HG03025 (cell line): Measurements from ENCODE around the gene IGF2BP1.

ENCODE experiments used
- ATAC-seq: cut with Tn5 transposase; IDR thresholded peaks from one replicate; pipeline ENCODE4 v1.9.1; 2021; ENCODE audit warnings: mild to moderate bottlenecking, moderate library complexity; ENCODE audit not compliant: unreplicated experiment, low FRiP score

Gene IGF2BP1

DNA sequence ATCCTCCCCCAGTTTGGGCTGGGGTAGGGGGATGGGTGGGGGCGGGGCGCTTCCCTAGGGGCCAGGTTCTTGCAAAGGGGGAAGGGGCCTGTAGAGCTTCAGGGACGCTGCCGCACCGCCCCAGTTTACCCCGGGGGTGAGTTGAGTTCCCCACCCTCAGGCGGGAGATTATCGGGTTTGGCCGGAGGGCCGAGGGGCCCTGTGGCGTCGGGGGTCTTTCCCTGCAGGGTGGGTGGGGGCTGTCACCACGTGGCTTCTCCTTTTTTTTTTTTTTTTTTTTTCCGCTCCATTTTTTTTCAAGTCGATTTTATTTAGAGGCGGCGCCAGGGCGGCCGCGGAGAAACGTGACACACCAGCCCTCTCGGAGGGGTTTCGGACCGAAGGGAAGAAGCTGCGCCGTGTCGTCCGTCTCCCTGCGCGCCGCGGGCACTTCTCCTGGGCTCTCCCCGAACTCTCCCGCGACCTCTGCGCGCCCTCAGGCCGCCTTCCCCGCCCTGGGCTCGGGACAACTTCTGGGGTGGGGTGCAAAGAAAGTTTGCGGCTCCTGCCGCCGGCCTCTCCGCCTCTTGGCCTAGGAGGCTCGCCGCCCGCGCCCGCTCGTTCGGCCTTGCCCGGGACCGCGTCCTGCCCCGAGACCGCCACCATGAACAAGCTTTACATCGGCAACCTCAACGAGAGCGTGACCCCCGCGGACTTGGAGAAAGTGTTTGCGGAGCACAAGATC is at the start of gene IGF2BP1:
TSS of gene IGF2BP1 (plus strand) at position 283 of the 724 bp plus-strand sequence. CDS start at position 644, 361 bp downstream.
- ATAC-seq: no peak

DNA sequence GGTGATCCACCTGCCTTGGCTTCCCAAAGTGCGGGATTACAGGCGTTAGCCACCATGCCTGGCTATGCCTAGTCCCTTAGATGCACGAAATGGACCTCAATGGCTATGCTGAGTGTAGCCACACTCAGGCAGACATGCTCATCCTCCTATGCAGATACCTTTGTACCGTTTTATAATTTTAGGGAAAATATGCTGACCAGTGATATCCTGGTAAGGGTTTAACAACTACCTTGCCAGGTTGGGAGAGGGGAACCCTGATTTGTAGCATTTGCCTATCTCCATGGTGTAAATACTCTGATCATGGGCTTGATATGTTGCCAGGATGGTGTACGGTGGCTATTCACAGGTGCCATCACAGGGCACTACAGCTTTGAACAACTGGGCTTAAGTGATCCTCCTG is 45.6 kb upstream of the IGF2BP1 start:
- ATAC-seq: no peak

DNA sequence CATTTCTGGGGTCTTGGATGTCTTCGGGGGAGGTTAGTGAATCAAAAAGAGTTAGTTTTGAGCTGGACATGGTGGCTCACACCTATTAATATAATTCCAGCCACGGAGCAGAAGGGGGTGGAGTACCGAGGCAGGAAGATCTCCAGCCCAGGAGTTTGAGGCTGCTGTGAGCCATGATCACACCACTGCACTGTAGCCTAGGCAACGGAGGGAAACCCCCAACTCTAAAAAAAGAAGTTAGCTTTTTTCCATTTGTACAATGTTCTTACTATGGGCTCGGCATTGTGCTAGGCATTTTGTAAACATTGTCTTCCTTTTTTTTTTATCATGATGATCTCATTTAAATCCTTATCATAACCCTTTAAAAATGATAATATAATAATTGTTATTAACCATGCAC is 44.3 kb upstream of the IGF2BP1 start:
- no peak for ATAC-seq

DNA sequence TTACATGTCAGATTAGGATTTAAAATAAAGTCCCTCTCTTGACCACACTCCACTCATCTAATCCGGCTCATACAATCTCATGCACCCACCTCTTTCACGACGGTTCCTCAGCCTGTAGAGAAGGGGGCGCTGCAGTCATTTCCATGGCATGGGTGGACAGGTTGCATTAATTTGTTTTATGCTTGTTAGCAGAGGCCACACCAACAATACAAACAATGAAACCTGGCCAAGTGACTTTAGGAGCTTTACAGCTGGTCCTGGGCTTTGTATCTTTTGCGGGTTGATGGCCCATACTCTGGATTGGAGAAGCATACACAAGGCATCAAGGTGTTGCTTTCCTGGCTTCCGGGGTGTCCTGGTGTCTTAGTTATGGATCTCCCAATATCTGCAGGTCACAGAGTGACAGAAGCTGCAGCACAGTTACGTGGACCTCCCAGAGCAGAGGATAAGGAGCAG is 42.9 kb upstream of the IGF2BP1 start:
- ATAC-seq: no peak

DNA sequence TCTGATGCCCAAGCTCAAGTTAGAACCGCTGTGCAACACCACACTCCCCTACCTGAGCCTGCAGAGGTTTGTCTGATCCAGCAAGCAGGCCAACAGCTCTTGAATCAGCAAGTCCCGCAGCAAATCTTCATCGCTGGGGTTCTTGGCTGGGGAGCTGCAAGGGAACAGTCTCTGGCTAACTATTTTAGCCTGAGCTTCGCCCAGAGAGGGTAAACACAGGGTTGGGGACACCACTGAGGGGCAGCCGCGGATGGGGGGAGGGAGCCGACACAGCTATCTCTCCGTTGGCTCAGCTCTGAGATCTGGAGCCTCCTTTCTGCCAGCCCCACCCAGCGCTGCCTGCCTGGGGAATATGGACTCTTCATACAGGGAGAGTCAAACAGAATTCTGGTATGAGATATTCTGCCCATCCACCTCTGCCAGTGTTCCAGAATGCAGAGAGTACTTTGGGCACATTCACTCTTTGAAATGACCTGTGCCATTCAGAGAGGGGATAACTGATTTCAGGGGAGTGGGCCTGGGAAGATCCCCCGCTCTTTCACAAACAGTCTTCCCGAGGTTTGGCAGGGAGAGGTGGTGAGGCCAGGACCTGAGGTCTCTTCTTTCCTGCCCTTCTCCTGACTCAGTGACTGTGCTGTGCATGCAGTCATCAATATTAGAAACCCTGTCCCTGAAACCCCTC is 36.2 kb upstream of the IGF2BP1 start:
- no peak for ATAC-seq

DNA sequence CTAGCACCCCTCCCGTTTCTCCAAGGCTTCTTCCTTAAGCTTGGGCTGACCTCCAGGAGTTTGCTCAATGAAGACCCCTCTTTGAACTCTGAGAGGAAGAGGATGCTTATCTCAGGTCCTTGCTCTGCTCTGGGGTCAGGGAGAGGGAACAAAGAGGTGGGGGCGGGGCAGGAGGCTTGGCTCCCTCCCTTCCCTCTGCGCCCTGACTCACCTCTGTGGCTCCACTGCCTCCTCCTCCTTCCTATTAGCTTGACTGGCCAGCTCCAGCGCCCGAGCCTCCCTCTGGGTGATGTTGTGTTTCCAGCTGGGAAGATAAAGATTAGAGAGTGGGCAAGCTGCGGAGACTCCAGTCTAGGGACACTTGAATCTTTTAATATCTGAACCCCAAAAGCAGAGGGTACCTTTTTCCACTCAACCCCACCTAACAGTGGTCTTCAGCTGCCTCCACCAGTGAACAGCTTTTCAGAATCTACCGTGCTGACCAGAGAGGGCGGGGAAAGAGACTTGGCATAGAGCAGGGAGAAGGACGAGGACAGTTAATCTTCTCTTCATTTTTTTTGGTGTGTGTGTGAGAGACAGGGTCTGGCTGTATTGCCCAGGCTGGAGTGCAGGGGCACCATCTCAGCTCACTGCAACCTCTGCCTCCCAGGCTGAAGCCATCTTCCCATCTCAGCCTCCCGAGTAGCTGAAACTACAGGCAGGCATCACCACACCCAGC is 35.5 kb upstream of the IGF2BP1 start:
- no peak for ATAC-seq

DNA sequence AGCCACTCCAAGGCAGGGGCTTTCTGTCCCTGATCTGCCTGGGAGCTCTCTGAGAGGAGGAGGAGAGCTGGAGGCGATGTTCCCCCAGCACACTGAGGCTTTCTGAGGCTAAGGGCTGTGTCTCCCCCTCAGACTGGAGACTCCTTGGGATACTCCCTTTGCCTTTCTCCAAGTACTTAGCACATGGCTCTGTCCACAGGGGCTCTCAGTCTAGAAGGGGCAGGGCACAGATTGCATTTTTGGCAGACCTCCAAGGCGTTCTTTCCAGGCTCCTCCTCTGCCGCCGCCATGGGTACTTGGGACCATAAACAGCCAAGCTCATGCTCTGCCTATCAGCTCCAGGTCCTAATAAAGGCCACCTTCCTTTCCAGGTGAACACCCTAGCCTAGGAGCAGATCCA is 27.0 kb upstream of the IGF2BP1 start:
- ATAC-seq: no peak

DNA sequence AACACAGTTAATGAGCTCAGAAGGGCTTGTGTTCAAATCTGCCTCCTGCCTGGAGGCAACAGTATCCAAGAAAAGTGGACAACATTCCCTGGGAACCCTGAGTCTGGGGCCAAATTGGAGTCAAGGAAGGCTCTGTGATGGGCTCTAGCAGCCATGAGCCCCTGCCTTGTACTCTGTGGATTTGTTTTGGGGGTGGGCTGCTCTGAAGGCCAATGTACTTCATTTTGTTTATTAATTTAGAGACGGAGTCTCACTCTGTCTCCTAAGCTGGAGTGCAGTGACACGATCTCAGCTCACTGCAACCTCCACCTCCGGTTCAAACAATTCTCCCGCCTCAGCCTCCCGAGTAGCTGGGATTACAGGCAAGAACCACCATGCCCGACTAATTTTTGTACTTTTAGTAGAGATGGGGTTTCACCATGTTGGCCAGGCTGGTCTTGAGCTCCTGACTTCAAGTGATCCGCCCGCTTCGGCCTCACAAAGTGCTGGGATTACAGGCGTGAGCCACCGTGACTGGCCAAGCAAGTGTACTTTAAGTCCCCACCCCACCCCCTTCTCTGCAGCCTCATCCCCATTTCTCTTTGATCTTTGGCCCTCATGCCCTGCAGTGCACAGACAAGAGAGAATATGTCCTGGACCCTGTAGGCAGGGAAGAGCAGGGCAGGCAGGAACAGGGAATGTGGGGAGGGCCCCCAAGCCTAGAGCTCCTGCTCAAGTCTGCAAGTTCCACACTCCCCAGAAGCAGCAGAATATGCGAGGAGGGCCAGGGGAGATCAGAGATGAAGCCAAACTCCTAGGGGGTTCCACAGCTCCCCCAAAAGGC is 26.1 kb upstream of the IGF2BP1 start:
- no peak for ATAC-seq

DNA sequence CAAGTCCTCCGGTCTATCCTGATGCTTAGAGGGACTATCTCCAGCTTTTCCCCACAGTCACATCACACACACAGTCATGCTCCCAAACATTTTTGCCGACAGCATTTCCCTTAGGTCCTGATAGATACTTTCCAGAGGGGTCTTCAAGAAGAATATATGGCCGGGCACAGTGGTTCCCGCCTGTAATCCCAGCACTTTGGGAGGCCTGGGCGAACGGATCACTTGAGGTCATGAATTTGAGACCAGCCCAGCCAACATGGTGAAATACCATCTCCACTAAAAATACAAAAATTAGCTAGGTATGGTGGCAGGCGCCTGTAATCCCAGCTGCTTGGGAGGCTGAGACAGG is 24.5 kb upstream of the IGF2BP1 start:
- ATAC-seq: no peak

DNA sequence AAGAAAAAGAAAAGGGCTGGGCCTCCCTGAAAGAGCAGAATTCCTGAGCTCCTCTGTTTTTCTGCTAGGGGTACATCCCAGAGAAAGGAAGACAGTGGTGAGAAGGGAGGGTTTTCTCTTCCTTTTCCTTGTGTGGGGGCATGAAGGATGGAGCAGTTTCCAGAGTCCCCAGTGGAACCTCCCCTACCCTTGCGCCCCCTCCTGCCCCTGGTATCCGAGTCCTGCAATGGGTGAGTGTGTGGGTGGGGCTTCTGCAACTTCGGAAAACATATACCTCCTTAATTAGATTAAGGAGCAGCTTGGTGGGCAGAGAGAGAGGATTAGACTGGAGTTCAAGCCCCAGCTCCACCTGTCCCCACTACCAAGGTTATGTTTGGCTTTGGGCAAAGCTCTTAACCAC is 23.4 kb upstream of the IGF2BP1 start:
- no peak for ATAC-seq

DNA sequence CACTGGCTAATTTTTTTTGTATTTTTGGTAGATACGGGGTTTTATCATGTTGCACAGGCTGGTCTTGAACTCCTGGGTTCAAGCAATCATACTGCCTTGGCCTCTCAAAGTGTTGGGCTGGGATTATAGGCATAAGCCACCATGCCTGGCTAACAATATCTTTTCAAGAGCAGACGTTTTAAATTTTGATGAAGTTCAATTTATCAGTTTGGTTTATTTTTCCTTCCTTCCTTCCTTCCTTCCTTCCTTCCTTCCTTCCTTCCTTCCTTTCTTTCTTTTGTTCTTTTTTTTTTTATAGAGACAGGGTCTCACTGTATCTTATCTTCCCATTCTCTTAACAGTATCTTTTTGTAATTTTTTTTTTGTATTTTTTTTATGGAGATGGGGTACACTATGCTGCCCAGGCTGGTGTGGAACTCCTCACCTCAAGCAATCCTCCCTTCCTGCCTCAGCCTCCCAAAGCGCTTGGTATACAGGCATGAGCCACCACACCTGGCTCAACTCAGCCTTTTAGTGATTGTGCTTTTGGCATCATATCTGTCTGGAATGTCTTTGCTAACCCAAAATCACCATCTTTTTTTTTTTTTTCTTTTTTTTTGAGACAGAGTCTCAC is 15.2 kb upstream of the IGF2BP1 start:
- ATAC-seq: no peak

DNA sequence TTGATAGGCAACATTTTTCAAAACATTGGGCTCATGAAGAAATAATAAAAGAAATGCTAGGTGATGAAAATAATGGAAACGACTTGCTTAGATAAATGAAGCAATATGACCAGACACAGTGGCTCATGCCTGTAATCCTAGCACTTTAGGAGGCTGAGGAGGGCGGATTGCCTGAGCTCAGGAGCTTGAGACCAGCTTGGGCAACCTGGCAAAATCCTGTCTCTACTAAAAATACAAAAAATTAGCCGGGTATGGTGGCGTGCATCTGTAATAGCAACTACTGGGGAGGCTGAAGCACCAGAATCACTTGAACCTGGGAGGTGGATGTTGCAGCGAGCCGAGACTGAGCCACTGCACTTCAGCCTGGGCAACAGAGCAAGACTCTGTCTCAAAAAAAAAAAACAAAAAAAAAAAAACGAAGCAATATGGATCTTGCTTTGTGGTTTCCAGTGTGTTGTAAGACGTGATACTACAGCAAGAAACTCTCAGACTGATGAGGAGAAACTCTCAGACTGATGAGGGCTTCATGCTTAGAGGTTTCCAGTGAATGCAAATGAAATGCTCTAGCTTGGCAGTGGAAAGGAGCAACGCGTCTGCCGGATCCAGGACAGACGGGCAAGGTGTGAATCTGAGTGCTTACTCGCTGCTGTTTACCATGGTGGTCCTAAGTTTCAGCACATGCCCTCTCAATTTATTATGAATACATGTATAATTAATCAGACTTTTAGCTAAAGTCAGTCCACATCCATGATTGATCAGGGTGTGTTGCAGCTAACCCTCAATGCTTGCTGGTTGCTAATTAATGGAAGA is 11.5 kb upstream of the IGF2BP1 start:
- no peak for ATAC-seq

DNA sequence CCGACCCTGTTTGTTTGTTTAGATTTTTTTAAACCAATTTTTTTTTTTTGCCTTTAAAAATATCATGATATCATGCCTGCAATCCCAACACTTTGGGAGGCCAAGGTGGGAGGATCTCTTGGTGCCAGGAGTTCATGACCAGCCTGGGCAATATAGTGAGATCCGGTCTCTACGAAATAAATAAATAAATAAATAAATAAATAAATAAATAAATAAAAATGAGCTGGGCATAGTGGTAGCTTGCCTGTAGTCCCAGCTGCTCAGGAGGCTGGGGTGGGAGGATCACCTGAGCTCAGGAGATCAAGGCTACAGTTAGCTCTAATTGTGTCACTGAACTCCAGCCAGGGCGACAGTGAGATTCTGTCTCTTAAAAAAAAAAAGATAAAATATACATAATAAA is 8.1 kb upstream of the IGF2BP1 start:
- no peak for ATAC-seq

DNA sequence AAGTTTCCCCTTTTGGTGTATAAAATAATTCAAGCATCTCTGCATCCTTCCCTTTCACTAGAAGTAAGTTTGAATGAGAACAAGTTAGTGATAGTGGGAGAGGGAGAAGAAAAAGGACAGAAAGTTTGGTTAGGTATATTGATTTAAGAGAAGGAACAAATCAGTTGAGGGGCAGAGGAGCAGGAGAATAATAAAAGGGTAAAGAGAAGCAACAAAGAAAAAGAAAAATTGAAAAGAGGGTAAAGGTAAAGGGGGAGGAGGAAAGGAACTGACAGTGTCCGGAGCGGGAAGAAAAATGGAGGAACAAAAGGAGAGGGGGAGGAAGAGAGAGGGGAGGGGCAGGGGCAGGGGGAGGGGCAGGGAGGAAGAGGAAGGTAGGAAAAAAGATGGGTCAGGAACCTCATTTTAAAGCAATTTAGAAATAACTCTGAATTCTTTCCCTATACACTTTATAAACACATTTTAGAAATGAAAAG is 6.3 kb upstream of the IGF2BP1 start:
- no peak for ATAC-seq

DNA sequence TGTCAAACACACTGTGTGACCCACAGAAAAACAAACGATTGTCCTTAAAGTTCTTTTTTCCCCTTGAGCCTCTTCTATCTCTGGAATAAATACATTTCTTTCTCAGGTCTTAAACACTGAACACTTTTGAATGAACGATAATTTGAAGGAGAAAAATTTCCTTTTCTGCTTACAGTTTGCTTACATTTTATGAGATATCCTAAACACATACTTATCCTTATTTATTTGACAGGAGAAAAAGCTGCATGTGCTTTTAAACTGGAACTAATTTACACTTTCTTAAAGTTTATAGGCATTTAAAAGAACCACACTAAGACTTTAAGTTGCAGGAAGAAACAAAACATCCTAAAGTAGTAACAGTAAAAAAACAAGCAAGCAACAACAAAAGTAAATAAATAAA is 4.7 kb upstream of the IGF2BP1 start:
- no peak for ATAC-seq

DNA sequence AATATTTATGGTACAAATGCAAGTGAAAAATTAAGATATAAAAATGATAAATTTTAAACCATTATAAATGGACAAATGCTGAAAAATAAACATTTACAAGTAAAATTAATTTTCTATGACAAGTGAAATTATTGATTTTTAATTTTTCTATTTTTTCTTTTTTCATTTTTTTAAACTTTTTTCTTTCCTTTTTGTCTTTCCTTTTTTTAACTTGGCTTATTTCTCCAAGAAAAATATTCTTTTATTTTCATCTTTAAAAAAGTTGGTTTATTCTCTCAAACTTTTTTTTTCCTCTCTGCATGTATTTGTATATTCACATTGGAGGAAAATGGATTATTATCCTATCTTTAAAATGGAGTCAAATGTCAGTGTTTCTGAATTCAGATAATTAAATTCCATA is 3.9 kb upstream of the IGF2BP1 start:
- ATAC-seq: no peak

DNA sequence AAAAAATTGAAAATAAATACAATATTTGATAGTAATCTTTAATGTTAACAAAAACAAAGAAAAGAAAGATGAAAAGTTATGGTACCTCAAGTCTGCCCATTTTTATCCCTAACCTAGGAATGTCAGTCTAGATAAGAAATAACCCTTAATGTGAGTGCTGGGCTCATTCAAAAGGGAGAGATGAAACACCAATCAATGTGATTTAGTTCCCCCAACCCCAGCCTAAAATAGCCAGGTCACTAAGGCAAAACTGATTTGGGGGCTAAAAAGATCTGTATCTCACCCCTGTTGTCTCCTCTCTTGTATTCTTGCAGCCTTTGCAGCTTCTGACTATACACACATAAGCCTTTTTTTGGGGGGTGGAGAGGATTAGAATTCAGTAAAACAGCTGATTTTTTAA is 3.2 kb upstream of the IGF2BP1 start:
- no peak for ATAC-seq

DNA sequence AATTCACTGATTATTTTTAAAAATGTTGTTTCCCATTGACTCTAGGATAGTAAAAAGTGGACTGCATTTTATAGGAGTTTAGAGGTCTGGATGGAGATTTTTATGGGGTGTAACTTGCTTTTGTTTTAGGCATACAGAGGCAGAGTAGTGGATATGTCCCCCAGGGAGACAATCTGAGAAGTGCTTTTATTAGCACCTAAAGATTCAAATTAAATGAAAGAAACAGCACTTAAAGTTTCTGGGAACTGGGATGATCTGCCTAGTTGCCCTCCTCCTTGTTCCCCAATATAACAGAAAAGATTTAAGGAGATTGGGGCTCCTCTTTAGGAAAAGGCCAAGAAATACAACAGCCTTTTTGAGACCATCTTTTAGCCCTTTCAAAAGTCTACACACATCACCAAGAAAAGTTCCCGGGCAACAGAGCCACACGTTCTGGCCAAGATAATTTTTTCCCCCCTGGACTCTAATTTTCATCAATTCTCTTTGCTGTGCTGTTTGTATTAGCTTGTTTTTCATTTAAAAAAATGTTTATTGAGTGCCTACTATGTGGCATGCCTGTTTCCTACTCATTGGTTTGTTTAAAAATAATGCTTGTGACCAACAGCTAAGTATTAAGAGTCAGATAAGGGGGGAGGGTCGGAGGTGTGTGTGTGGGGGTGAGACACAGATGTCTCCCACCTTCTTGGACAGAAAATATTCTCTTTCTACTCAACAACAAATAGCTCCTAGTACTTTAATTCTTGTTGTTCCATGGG is 2.5 kb upstream of the IGF2BP1 start:
- ATAC-seq: no peak
